H9 (cell line): ENCODE results near the gene NEDD4. TPM values are rescaled to one million over a fixed set of nuclear protein-coding genes. Genes with fewer than 3 reads are reported as not detected.

Experiments
- DNase-seq: peaks from one replicate; pipeline ENCODE4 v3.0.0-alpha.2; 2017
- H2AFZ ChIP-seq: one replicate; pipeline ENCODE4 v1.6.1; 2013; ENCODE audit warnings: mild to moderate bottlenecking, low read length, control low read depth, moderate library complexity
- H2AK5ac ChIP-seq: 2 replicates; pipeline ENCODE4 v1.6.1; 2013; ENCODE audit warnings: low read length, control low read depth, mixed read lengths; ENCODE audit not compliant: insufficient read length
- H2BK120ac ChIP-seq: one replicate; pipeline ENCODE4 v1.6.1; 2013; ENCODE audit warnings: low read depth, mild to moderate bottlenecking, low read length, control low read depth, inconsistent platforms; ENCODE audit not compliant: poor library complexity, severe bottlenecking
- H2BK12ac ChIP-seq: 2 replicates; pipeline ENCODE4 v1.6.1; 2013; ENCODE audit warnings: low read length, control low read depth, mixed read lengths, low read depth; ENCODE audit not compliant: insufficient read length
- H2BK15ac ChIP-seq: 2 replicates; pipeline ENCODE4 v1.6.1; 2013; ENCODE audit warnings: low read depth, low read length, control low read depth
- H2BK20ac ChIP-seq: one replicate; pipeline ENCODE4 v1.6.1; 2013; ENCODE audit warnings: low read depth, mild to moderate bottlenecking, low read length, control low read depth, inconsistent platforms; ENCODE audit not compliant: poor library complexity, severe bottlenecking
- H2BK5ac ChIP-seq: 2 replicates; pipeline ENCODE4 v1.6.1; 2013; ENCODE audit warnings: low read length, control low read depth, mixed read lengths; ENCODE audit not compliant: insufficient read length
- H3K14ac ChIP-seq: 2 replicates; pipeline ENCODE4 v1.6.1; 2013; ENCODE audit warnings: low read length, control low read depth; ENCODE audit not compliant: insufficient read depth
- H3K18ac ChIP-seq: 2 replicates; pipeline ENCODE4 v1.6.1; 2013; ENCODE audit warnings: low read depth, mild to moderate bottlenecking, mixed read lengths, low read length, control low read depth; ENCODE audit not compliant: insufficient read length
- H3K23ac ChIP-seq: 2 replicates; pipeline ENCODE4 v1.6.1; 2013; ENCODE audit warnings: low read length, control low read depth, mixed read lengths, low read depth; ENCODE audit not compliant: insufficient read length
- H3K23me2 ChIP-seq: 2 replicates; pipeline ENCODE4 v1.6.1; 2013; ENCODE audit warnings: low read depth, mild to moderate bottlenecking, mixed read lengths, low read length, control low read depth; ENCODE audit not compliant: insufficient read length, poor library complexity, severe bottlenecking
- H3K27ac ChIP-seq: 2 replicates; pipeline ENCODE4 v1.5.1; 2013; ENCODE audit warnings: low read length, control low read depth, mixed read lengths, low read depth; ENCODE audit not compliant: insufficient read length
- H3K27me3 ChIP-seq: 2 replicates; pipeline ENCODE4 v1.6.1; 2013; ENCODE audit warnings: low read length, control low read depth, inconsistent platforms; ENCODE audit not compliant: insufficient read depth
- H3K4ac ChIP-seq: 2 replicates; pipeline ENCODE4 v1.6.1; 2013; ENCODE audit warnings: low read depth, mild to moderate bottlenecking, control low read depth, inconsistent platforms, low read length, moderate library complexity
- H3K4me1 ChIP-seq: 2 replicates; pipeline ENCODE4 v1.6.1; 2013; ENCODE audit warnings: low read length, control low read depth, inconsistent platforms; ENCODE audit not compliant: insufficient read depth
- H3K4me2 ChIP-seq: 2 replicates; pipeline ENCODE4 v1.6.1; 2013; ENCODE audit warnings: low read length, control low read depth, mixed read lengths; ENCODE audit not compliant: insufficient read length, insufficient read depth
- H3K56ac ChIP-seq: 2 replicates; pipeline ENCODE4 v1.6.1; 2013; ENCODE audit warnings: low read depth, mild to moderate bottlenecking, mixed read lengths, low read length, control low read depth; ENCODE audit not compliant: insufficient read length
- H3K79me1 ChIP-seq: 2 replicates; pipeline ENCODE4 v1.6.1; 2013; ENCODE audit warnings: low read depth, mild to moderate bottlenecking, moderate library complexity, low read length, control low read depth, inconsistent platforms; ENCODE audit not compliant: insufficient read depth, poor library complexity, severe bottlenecking
- H3K79me2 ChIP-seq: 2 replicates; pipeline ENCODE4 v1.6.1; 2013; ENCODE audit warnings: low read length, control low read depth, inconsistent platforms; ENCODE audit not compliant: insufficient read depth
- H3K9ac ChIP-seq: 2 replicates; pipeline ENCODE4 v1.6.1; 2013; ENCODE audit warnings: low read length, control low read depth, mixed read lengths; ENCODE audit not compliant: insufficient read length; ENCODE audit errors: extremely low read depth
- H3K9me3 ChIP-seq: one replicate; pipeline ENCODE4 v1.6.1; 2013; ENCODE audit warnings: low read depth, low read length, inconsistent platforms; ENCODE audit not compliant: control insufficient read depth
- H3T11ph ChIP-seq: one replicate; pipeline ENCODE4 v1.6.1; 2013; ENCODE audit warnings: mild to moderate bottlenecking, low read length, control low read depth, inconsistent platforms
- H4K20me1 ChIP-seq: one replicate; pipeline ENCODE4 v1.6.1; 2013; ENCODE audit not compliant: control insufficient read depth, insufficient read length, insufficient read depth
- H4K5ac ChIP-seq: 2 replicates; pipeline ENCODE4 v1.6.1; 2013; ENCODE audit warnings: low read depth, mild to moderate bottlenecking, mixed read lengths, low read length, control low read depth; ENCODE audit not compliant: insufficient read length
- H4K8ac ChIP-seq: replicated peaks from 2 replicates; pipeline ENCODE4 v1.6.1; 2013; ENCODE audit warnings: low read length, control low read depth, mixed read lengths, low read depth; ENCODE audit not compliant: insufficient read length
- H4K91ac ChIP-seq: 2 replicates; pipeline ENCODE4 v1.6.1; 2013; ENCODE audit warnings: low read depth, mild to moderate bottlenecking, moderate library complexity, mixed read lengths, low read length, control low read depth; ENCODE audit not compliant: insufficient read length
- H3K27ac Mint-ChIP-seq, 3 experiments: 2 replicates in 2 of 3; 3 replicates in 1 of 3; pipeline ENCODE4 v1.8.0; 2020 to 2021; ENCODE audit warnings: mixed read lengths in 3 of 3, mild to moderate bottlenecking in 1 of 3, moderate library complexity in 1 of 3
- H3K27me3 Mint-ChIP-seq: 2 replicates; pipeline ENCODE4 v1.8.0; 2021; ENCODE audit warnings: low read depth, mild to moderate bottlenecking, moderate library complexity, mixed read lengths
- H3K36me3 Mint-ChIP-seq, 3 experiments: 2 replicates in 2 of 3; 3 replicates in 1 of 3; pipeline ENCODE4 v1.8.0; 2020 to 2021; ENCODE audit warnings: low read depth in 3 of 3, mixed read lengths in 3 of 3; ENCODE audit not compliant: insufficient read depth in 1 of 3
- H3K4me1 Mint-ChIP-seq, 2 experiments: 2 replicates each; pipeline ENCODE4 v1.8.0; 2020; ENCODE audit warnings: mixed read lengths in 2 of 2
- H3K4me3 Mint-ChIP-seq, 2 experiments: 2 replicates in 1 of 2; 3 replicates in 1 of 2; pipeline ENCODE4 v1.8.0; 2020 to 2021; ENCODE audit warnings: mild to moderate bottlenecking in 2 of 2, mixed read lengths in 2 of 2, moderate library complexity in 1 of 2
- H3K9me3 Mint-ChIP-seq, 2 experiments: 2 replicates in 1 of 2; 3 replicates in 1 of 2; pipeline ENCODE4 v1.8.0; 2020; ENCODE audit warnings: mild to moderate bottlenecking in 2 of 2, mixed read lengths in 2 of 2, moderate library complexity in 1 of 2
- CTCF ChIP-seq: fragments of 200-600 bp; sonication (generic); conservative IDR thresholded peaks from 3 replicates; pipeline ENCODE4 v1.8.0; 2021; ENCODE audit warnings: antibody characterized with exemption, mild to moderate bottlenecking
- WGBS: extraction: QIAGEN DNeasy Blood & Tissue Kit; methylation state at CpG from one replicate; pipeline ENCODE4 v1.1.7; 2013; ENCODE audit warnings: missing lambda C conversion rate, low lambda C conversion rate, mixed read lengths; ENCODE audit not compliant: insufficient read length; ENCODE audit errors: extremely low coverage; 5-methylcytosine and 5-hydroxymethylcytosine counted together
- total RNA-seq: library from RNA; stranded (reverse); gene quantifications from 2 replicates; pipeline ENCODE4 v1.2.1, GENCODE V29; 2021

Gene NEDD4
- total RNA-seq, 1 experiment from 2014 or later: 9.6 TPM

GRCh38 chr15:55915876-55916567, 77.4 kb downstream of the NEDD4 start:
- Histone ChIP-seq H4K8ac (no peak overlapping the region), H3K79me1 (no peaks in the 10 kb centered on the region), H3K27ac (no peak overlapping the region), H3K4me1 (no peaks in the 10 kb centered on the region), H2BK120ac (no peak overlapping the region), H3T11ph (no peak overlapping the region), H3K9me3 (no peaks in the 10 kb centered on the region), H2BK5ac (no peak overlapping the region), H2BK15ac (no peak overlapping the region), H4K91ac (no peak overlapping the region), H4K20me1 (no peaks in the 10 kb centered on the region), H2BK20ac (no peak overlapping the region), H3K79me2 (no peaks in the 10 kb centered on the region), H3K23me2 (no peaks in the 10 kb centered on the region), H3K27me3 (no peaks in the 10 kb centered on the region), H3K18ac (no peak overlapping the region), H3K4me2 (no peak overlapping the region), H2BK12ac (no peak overlapping the region), H3K23ac (no peak overlapping the region), H4K5ac (no peak overlapping the region), H3K14ac (no peak overlapping the region), H2AK5ac (no peak overlapping the region), H3K56ac (no peak overlapping the region), H3K9ac (no peak overlapping the region), H2AFZ (no peak overlapping the region), H3K4ac (no peak overlapping the region)
- Mint-ChIP-seq H3K27me3 (no peaks in the 10 kb centered on the region), H3K4me1 (peaks cover 3 to 4% of the 10 kb centered on the region in 2 experiments; a peak in 1 of 4 replicates), H3K4me3 (no peak overlapping the region), H3K36me3 (no peaks in the 10 kb centered on the region), H3K27ac (no peak overlapping the region), H3K9me3 (no peaks in the 10 kb centered on the region)
- DNase-seq: no peak
- WGBS: no CpG with 5 or more reads among the region's 6 CpGs
- TF ChIP-seq CTCF: no peak
